H9 (cell line): ENCODE results near the gene FGF21. TPM values are rescaled to one million over a fixed set of nuclear protein-coding genes. Genes with fewer than 3 reads are reported as not detected.

Source experiments
- DNase-seq: peaks from one replicate; pipeline ENCODE4 v3.0.0-alpha.2; 2017
- H2AFZ ChIP-seq: one replicate; pipeline ENCODE4 v1.6.1; 2013; ENCODE audit warnings: mild to moderate bottlenecking, low read length, control low read depth, moderate library complexity
- H2AK5ac ChIP-seq: 2 replicates; pipeline ENCODE4 v1.6.1; 2013; ENCODE audit warnings: low read length, control low read depth, mixed read lengths; ENCODE audit not compliant: insufficient read length
- H2BK120ac ChIP-seq: one replicate; pipeline ENCODE4 v1.6.1; 2013; ENCODE audit warnings: low read depth, mild to moderate bottlenecking, low read length, control low read depth, inconsistent platforms; ENCODE audit not compliant: poor library complexity, severe bottlenecking
- H2BK12ac ChIP-seq: 2 replicates; pipeline ENCODE4 v1.6.1; 2013; ENCODE audit warnings: low read length, control low read depth, mixed read lengths, low read depth; ENCODE audit not compliant: insufficient read length
- H2BK15ac ChIP-seq: 2 replicates; pipeline ENCODE4 v1.6.1; 2013; ENCODE audit warnings: low read depth, low read length, control low read depth
- H2BK20ac ChIP-seq: one replicate; pipeline ENCODE4 v1.6.1; 2013; ENCODE audit warnings: low read depth, mild to moderate bottlenecking, low read length, control low read depth, inconsistent platforms; ENCODE audit not compliant: poor library complexity, severe bottlenecking
- H2BK5ac ChIP-seq: 2 replicates; pipeline ENCODE4 v1.6.1; 2013; ENCODE audit warnings: low read length, control low read depth, mixed read lengths; ENCODE audit not compliant: insufficient read length
- H3K14ac ChIP-seq: 2 replicates; pipeline ENCODE4 v1.6.1; 2013; ENCODE audit warnings: low read length, control low read depth; ENCODE audit not compliant: insufficient read depth
- H3K18ac ChIP-seq: 2 replicates; pipeline ENCODE4 v1.6.1; 2013; ENCODE audit warnings: low read depth, mild to moderate bottlenecking, mixed read lengths, low read length, control low read depth; ENCODE audit not compliant: insufficient read length
- H3K23ac ChIP-seq: 2 replicates; pipeline ENCODE4 v1.6.1; 2013; ENCODE audit warnings: low read length, control low read depth, mixed read lengths, low read depth; ENCODE audit not compliant: insufficient read length
- H3K23me2 ChIP-seq: 2 replicates; pipeline ENCODE4 v1.6.1; 2013; ENCODE audit warnings: low read depth, mild to moderate bottlenecking, mixed read lengths, low read length, control low read depth; ENCODE audit not compliant: insufficient read length, poor library complexity, severe bottlenecking
- H3K27ac ChIP-seq: 2 replicates; pipeline ENCODE4 v1.5.1; 2013; ENCODE audit warnings: low read length, control low read depth, mixed read lengths, low read depth; ENCODE audit not compliant: insufficient read length
- H3K27me3 ChIP-seq: 2 replicates; pipeline ENCODE4 v1.6.1; 2013; ENCODE audit warnings: low read length, control low read depth, inconsistent platforms; ENCODE audit not compliant: insufficient read depth
- H3K4ac ChIP-seq: 2 replicates; pipeline ENCODE4 v1.6.1; 2013; ENCODE audit warnings: low read depth, mild to moderate bottlenecking, control low read depth, inconsistent platforms, low read length, moderate library complexity
- H3K4me1 ChIP-seq: 2 replicates; pipeline ENCODE4 v1.6.1; 2013; ENCODE audit warnings: low read length, control low read depth, inconsistent platforms; ENCODE audit not compliant: insufficient read depth
- H3K4me2 ChIP-seq: 2 replicates; pipeline ENCODE4 v1.6.1; 2013; ENCODE audit warnings: low read length, control low read depth, mixed read lengths; ENCODE audit not compliant: insufficient read length, insufficient read depth
- H3K56ac ChIP-seq: 2 replicates; pipeline ENCODE4 v1.6.1; 2013; ENCODE audit warnings: low read depth, mild to moderate bottlenecking, mixed read lengths, low read length, control low read depth; ENCODE audit not compliant: insufficient read length
- H3K79me1 ChIP-seq: 2 replicates; pipeline ENCODE4 v1.6.1; 2013; ENCODE audit warnings: low read depth, mild to moderate bottlenecking, moderate library complexity, low read length, control low read depth, inconsistent platforms; ENCODE audit not compliant: insufficient read depth, poor library complexity, severe bottlenecking
- H3K79me2 ChIP-seq: 2 replicates; pipeline ENCODE4 v1.6.1; 2013; ENCODE audit warnings: low read length, control low read depth, inconsistent platforms; ENCODE audit not compliant: insufficient read depth
- H3K9ac ChIP-seq: 2 replicates; pipeline ENCODE4 v1.6.1; 2013; ENCODE audit warnings: low read length, control low read depth, mixed read lengths; ENCODE audit not compliant: insufficient read length; ENCODE audit errors: extremely low read depth
- H3K9me3 ChIP-seq: one replicate; pipeline ENCODE4 v1.6.1; 2013; ENCODE audit warnings: low read depth, low read length, inconsistent platforms; ENCODE audit not compliant: control insufficient read depth
- H3T11ph ChIP-seq: one replicate; pipeline ENCODE4 v1.6.1; 2013; ENCODE audit warnings: mild to moderate bottlenecking, low read length, control low read depth, inconsistent platforms
- H4K20me1 ChIP-seq: one replicate; pipeline ENCODE4 v1.6.1; 2013; ENCODE audit not compliant: control insufficient read depth, insufficient read length, insufficient read depth
- H4K5ac ChIP-seq: 2 replicates; pipeline ENCODE4 v1.6.1; 2013; ENCODE audit warnings: low read depth, mild to moderate bottlenecking, mixed read lengths, low read length, control low read depth; ENCODE audit not compliant: insufficient read length
- H4K8ac ChIP-seq: replicated peaks from 2 replicates; pipeline ENCODE4 v1.6.1; 2013; ENCODE audit warnings: low read length, control low read depth, mixed read lengths, low read depth; ENCODE audit not compliant: insufficient read length
- H4K91ac ChIP-seq: 2 replicates; pipeline ENCODE4 v1.6.1; 2013; ENCODE audit warnings: low read depth, mild to moderate bottlenecking, moderate library complexity, mixed read lengths, low read length, control low read depth; ENCODE audit not compliant: insufficient read length
- H3K27ac Mint-ChIP-seq, 3 experiments: 2 replicates in 2 of 3; 3 replicates in 1 of 3; pipeline ENCODE4 v1.8.0; 2020 to 2021; ENCODE audit warnings: mixed read lengths in 3 of 3, mild to moderate bottlenecking in 1 of 3, moderate library complexity in 1 of 3
- H3K27me3 Mint-ChIP-seq: 2 replicates; pipeline ENCODE4 v1.8.0; 2021; ENCODE audit warnings: low read depth, mild to moderate bottlenecking, moderate library complexity, mixed read lengths
- H3K36me3 Mint-ChIP-seq, 3 experiments: 2 replicates in 2 of 3; 3 replicates in 1 of 3; pipeline ENCODE4 v1.8.0; 2020 to 2021; ENCODE audit warnings: low read depth in 3 of 3, mixed read lengths in 3 of 3; ENCODE audit not compliant: insufficient read depth in 1 of 3
- H3K4me1 Mint-ChIP-seq, 2 experiments: 2 replicates each; pipeline ENCODE4 v1.8.0; 2020; ENCODE audit warnings: mixed read lengths in 2 of 2
- H3K4me3 Mint-ChIP-seq, 2 experiments: 2 replicates in 1 of 2; 3 replicates in 1 of 2; pipeline ENCODE4 v1.8.0; 2020 to 2021; ENCODE audit warnings: mild to moderate bottlenecking in 2 of 2, mixed read lengths in 2 of 2, moderate library complexity in 1 of 2
- H3K9me3 Mint-ChIP-seq, 2 experiments: 2 replicates in 1 of 2; 3 replicates in 1 of 2; pipeline ENCODE4 v1.8.0; 2020; ENCODE audit warnings: mild to moderate bottlenecking in 2 of 2, mixed read lengths in 2 of 2, moderate library complexity in 1 of 2
- WGBS: extraction: QIAGEN DNeasy Blood & Tissue Kit; methylation state at CpG from one replicate; pipeline ENCODE4 v1.1.7; 2013; ENCODE audit warnings: missing lambda C conversion rate, low lambda C conversion rate, mixed read lengths; ENCODE audit not compliant: insufficient read length; ENCODE audit errors: extremely low coverage; 5-methylcytosine and 5-hydroxymethylcytosine counted together
- total RNA-seq: library from RNA; stranded (reverse); gene quantifications from 2 replicates; pipeline ENCODE4 v1.2.1, GENCODE V29; 2021
- TF ChIP-seq, protein P1 (sequence below): fragments of 200-600 bp; sonication (generic); conservative IDR thresholded peaks from 3 replicates; pipeline ENCODE4 v1.8.0; 2021; ENCODE audit warnings: antibody characterized with exemption, mild to moderate bottlenecking

FGF21 gene
- total RNA-seq, 1 experiment from 2014 or later: 0.90 TPM

DNA sequence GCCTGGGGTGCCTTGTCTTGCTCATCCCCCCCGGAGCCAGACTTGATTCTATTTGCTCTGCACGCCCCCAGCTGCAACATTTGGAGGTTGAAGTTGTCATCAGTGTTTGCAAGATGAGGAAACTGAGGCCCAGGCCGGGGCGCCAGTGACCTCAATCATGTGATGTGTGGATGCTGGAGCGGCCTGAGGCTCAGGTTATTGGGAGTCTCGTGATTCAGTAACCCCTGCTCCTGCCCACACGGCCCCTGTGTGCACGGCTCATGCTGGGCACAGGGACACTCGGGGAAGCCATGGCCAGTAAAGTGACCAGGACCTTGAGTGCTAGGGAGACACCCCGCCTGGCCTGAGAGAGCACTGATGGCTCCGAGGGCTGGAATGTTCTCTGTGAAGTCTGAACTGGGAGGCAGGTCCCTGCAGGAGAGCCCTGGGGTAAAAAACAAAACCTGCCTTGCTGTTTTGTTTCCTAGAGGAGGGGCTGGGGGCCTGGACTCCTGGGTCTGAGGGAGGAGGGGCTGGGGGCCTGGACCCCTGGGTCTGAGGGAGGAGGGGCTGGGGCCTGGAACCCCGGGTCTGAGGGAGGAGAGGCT, 1.9 kb downstream of the FGF21 start:
- Histone ChIP-seq H3K23me2 (peaks cover 6% of the 10 kb centered on the region), H3K9ac (no peak overlapping the region), H3K18ac (peak overlapping the region; percentile 85), H3K27ac (no peak overlapping the region), H2BK12ac (no peak overlapping the region), H2BK120ac (no peak overlapping the region), H3K4me2 (no peak overlapping the region), H3K27me3 (no peaks in the 10 kb centered on the region), H2BK15ac (no peak overlapping the region), H3K14ac (no peak overlapping the region), H2BK20ac (no peak overlapping the region), H3T11ph (no peak overlapping the region), H2AFZ (no peak overlapping the region), H4K20me1 (no peaks in the 10 kb centered on the region), H3K79me2 (no peaks in the 10 kb centered on the region), H2AK5ac (no peak overlapping the region), H3K56ac (no peak overlapping the region), H3K4ac (no peak overlapping the region), H3K79me1 (no peaks in the 10 kb centered on the region), H3K23ac (no peak overlapping the region), H4K5ac (no peak overlapping the region), H3K4me1 (peaks cover 8% of the 10 kb centered on the region; the same call in 1 of the 2 replicates), H4K91ac (no peak overlapping the region), H3K9me3 (no peaks in the 10 kb centered on the region), H2BK5ac (no peak overlapping the region), H4K8ac (no peak overlapping the region)
- peaks cover 27% of the 10 kb centered on the region for H3K27me3 Mint-ChIP-seq
- TF ChIP-seq, protein P1, sequence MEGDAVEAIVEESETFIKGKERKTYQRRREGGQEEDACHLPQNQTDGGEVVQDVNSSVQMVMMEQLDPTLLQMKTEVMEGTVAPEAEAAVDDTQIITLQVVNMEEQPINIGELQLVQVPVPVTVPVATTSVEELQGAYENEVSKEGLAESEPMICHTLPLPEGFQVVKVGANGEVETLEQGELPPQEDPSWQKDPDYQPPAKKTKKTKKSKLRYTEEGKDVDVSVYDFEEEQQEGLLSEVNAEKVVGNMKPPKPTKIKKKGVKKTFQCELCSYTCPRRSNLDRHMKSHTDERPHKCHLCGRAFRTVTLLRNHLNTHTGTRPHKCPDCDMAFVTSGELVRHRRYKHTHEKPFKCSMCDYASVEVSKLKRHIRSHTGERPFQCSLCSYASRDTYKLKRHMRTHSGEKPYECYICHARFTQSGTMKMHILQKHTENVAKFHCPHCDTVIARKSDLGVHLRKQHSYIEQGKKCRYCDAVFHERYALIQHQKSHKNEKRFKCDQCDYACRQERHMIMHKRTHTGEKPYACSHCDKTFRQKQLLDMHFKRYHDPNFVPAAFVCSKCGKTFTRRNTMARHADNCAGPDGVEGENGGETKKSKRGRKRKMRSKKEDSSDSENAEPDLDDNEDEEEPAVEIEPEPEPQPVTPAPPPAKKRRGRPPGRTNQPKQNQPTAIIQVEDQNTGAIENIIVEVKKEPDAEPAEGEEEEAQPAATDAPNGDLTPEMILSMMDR: no peak
- H3K9me3 Mint-ChIP-seq: no peaks in the 10 kb centered on the region; a peak in 1 of 5 replicates
- no peak overlapping the region for H3K27ac Mint-ChIP-seq
- H3K36me3 Mint-ChIP-seq: no peaks in the 10 kb centered on the region
- peaks cover 29 to 41% of the 10 kb centered on the region in 2 experiments for H3K4me1 Mint-ChIP-seq
- no peak overlapping the region for H3K4me3 Mint-ChIP-seq
- no CpG with 5 or more reads among the region's 12 CpGs for WGBS
- DNase-seq: no peak
